ENCODE measurements around the gene UROS.

The UROS gene

GRCh38 chr10:125797424-125797823 lies 25.6 kb downstream of the UROS start:
- no peak for TF ChIP-seq CTCF (conservative IDR thresholded peaks at IDR 0.05; ENCODE audit: control insufficient read depth, insufficient read depth, low read depth, low read length)
- no peak for DNase-seq (ENCODE audit: low read depth)
- H3K4me3 ChIP-seq (ENCODE audit: control insufficient read depth, low read depth, low read length), result no peak overlapping the region

DNA sequence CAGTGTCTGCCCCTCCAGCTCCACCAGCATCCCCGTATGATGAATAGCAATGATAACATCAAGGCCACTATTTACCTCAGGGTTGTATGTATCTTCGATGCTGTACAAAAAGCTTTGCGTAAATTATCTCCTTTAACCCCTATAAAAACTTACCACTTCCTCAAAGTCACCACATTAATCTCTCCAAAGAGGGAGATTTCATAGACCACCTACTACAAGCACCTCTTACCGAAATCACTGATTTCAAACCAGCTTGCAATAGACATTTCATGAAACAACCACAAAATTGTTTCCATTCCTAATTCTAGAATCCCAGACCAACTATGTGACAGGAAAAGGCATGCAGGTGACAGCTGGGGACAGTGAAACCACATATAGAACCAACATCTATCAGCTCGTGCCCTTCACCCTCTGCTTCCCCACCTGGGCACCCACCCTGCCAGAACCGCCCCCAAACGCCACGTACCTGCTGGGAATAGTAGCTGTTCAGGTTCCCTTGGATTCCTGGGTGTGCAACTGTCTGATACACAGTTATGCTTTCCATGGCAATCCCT lies 27.3 kb downstream of the UROS start:
- TF ChIP-seq CTCF (conservative IDR thresholded peaks at IDR 0.05; ENCODE audit: control insufficient read depth, insufficient read depth, low read depth, low read length), result no peak
- no peak for DNase-seq (ENCODE audit: low read depth)
- no peak overlapping the region for H3K4me3 ChIP-seq (ENCODE audit: control insufficient read depth, low read depth, low read length)

- H3K4me3 ChIP-seq (ENCODE audit: control insufficient read depth, low read depth, low read length), result no peak overlapping the region
- TF ChIP-seq CTCF (conservative IDR thresholded peaks at IDR 0.05; ENCODE audit: control insufficient read depth, insufficient read depth, low read depth, low read length), result no peak
- DNase-seq (ENCODE audit: low read depth), result no peak
These were observed 27.9 kb downstream of the UROS start for GRCh38 chr10:125795128-125795527.

GRCh38 chr10:125792342-125793300 lies 30.4 kb downstream of the UROS start:
- TF ChIP-seq CTCF (conservative IDR thresholded peaks at IDR 0.05; ENCODE audit: control insufficient read depth, insufficient read depth, low read depth, low read length), result no peak
- DNase-seq (ENCODE audit: low read depth), result no peak
- H3K4me3 ChIP-seq (ENCODE audit: control insufficient read depth, low read depth, low read length), result no peak overlapping the region

- no peak for TF ChIP-seq CTCF (conservative IDR thresholded peaks at IDR 0.05; ENCODE audit: control insufficient read depth, insufficient read depth, low read depth, low read length)
- DNase-seq (ENCODE audit: low read depth), result no peak
- no peak overlapping the region for H3K4me3 ChIP-seq (ENCODE audit: control insufficient read depth, low read depth, low read length)
These were observed 34.7 kb downstream of the UROS start for GRCh38 chr10:125788156-125789034.

GRCh38 chr10:125785791-125786190 lies 37.3 kb downstream of the UROS start:
- DNase-seq (ENCODE audit: low read depth), result no peak
- TF ChIP-seq CTCF (conservative IDR thresholded peaks at IDR 0.05; ENCODE audit: control insufficient read depth, insufficient read depth, low read depth, low read length), result no peak
- no peak overlapping the region for H3K4me3 ChIP-seq (ENCODE audit: control insufficient read depth, low read depth, low read length)

Data from fibroblast of mammary gland (primary cell).